GM18511 (cell line): Measurements from ENCODE around the gene CCDC74A.
A peak's percentile ranks its signal among the peaks of the same experiment; 100 is the strongest.
"Not testable (repeated sequence)": the region's sequence is repeated elsewhere in the genome, so short reads cannot be mapped to it uniquely, and the experiment has no call there.

Source experiments
- ATAC-seq: cut with Tn5 transposase; IDR thresholded peaks from one replicate; pipeline ENCODE4 v1.9.1; 2021; ENCODE audit warnings: mild to moderate bottlenecking, moderate library complexity; ENCODE audit not compliant: unreplicated experiment

The CCDC74A gene

DNA sequence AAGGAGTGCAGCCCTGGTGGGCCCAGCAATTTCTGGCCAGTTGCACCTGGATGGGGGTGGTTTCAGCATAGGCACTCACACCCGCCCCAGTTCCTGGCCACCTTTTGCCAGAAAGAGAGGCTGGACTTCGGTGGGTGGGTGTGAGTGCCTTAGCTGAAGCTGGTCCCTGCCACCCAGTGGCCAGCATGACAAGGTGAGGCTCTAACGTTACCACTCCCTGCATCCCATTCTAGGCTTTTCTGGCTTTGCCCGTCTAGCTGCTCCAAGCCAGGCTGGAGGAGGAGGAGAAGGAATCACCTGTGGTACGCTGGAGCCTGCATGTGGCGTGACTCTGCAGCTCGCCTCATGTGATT, 17.1 kb downstream of the CCDC74A start:
- not testable (repeated sequence) for ATAC-seq

DNA sequence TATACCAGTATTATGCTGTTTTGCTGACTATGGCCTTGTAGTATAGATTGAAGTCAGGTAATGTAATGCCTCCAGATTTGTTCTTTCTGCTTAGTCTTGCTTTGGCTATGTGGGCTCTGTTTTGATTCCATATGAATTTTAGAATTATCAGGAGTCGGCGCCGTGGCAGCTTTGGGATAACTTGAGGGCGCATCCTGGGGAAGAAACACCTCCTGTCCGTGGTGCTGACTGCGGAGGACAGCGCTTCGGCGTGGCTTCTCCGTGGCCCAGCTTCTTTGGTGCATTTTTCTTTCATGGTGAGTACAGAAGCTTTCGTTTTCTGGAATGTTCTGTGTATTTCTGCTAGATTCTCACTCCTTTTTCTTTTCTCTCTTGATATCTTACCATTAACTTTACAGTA, 25.2 kb downstream of the CCDC74A start:
- no peak for ATAC-seq

DNA sequence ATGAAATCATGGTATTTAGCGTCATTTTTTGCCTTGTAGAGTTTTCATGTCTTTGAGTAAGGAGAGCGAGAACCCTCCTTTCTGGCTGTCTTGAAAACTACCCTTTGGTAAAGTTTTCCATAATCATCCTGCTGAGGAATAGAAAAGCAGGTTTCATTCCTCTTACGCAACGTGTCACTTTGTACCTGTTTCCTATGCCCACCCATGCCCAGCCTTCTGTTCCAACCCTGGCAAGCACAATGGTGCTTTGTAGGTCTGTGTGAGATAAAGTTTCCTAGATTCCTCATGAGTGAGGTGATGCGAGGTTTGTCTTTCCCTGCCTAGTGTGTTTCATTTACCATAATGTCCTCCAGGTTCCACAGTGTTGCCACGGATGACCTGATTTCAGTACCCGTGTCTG, 29.3 kb downstream of the CCDC74A start:
- ATAC-seq: no peak

DNA sequence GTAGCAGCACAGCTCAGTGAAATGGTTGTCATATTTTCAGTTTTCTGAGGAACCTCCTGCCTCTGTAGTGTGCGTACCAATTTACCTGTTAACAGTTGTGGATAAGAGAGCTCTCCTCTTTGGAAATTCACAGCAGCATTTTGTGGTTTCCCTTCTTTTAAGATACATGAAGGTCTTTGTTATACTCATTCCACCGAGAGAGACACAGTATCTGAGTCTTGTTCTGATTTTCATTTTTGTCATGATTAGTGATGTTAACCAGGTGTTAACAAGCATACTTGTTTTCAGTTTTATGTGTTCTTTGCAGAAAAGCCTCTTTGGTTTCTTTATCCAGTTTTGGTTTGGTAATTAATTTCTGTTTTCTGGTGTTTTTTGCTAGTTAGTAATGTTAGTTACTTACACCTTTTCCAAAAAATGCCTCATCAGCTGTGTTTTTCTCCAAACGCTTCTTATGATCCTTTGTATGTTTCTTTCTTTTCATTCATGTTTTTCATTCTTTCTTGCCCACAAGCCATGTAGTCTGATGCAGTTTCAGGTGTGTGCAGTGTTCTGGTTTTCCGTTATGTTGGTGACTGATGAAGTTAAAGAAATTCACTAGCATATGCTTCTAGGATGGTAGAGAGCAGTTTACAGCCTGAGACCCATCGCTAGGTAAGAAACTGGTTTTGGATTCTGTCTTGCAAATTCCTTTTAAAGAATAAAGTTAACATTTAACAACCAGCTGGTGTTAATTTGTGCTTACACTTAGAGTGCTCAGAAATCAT, 30.1 kb downstream of the CCDC74A start:
- no peak for ATAC-seq

DNA sequence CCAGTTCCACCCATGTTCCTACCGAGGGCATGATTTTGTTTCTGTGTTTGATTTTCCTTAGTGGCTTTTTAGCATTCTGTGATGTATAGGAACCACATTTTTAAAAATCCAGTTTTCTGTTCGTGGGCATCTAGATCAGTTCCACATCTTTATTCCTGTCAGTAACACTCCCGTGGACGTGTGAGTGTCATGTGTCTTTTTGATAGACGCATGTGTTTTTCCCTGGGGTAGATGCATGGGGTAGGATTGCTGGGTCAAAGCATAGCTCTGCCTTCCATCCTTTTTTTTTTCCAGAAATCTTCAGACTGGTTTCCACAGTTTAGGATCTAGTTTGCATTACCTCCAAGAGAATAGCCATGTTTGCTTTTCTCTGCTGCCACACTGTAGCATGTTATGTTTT, 38.7 kb downstream of the CCDC74A start:
- no peak for ATAC-seq

DNA sequence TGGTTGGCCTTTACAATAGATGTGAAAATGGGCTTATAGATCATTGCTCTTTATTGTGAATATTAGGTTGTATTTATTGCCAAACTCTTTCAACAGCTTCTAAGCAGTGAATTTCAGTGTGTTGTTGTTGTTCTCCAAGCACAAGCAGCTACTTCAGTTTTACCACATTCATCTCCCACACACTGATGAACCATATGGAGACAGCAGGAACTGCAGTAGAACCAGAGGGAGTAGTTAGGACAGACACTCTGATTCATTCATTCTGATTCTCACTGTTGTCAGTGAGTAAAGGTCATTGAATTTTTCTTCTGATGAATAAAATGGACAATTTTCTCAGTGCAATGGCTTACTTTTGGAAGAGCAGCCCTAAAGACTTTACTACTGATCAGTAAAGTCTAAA, 40.2 kb downstream of the CCDC74A start:
- ATAC-seq: no peak

DNA sequence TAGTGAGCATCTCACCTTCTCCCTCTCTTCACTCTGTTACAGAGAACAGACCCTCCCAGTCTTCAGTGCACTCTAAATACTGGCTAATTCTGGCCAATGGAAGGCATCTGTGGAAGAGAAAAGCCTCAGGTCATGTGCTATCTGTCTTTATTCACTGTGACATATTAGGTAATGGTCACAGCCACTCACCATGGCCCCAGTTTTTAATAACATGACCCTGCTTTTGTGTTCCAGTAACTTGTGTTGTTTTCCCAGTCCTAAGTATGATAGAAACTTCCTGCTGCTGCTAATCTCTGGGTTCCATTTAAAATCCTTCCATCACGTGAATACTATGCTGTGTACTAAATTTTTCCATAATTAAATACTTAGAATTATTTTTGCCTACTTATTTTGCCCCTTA, 40.7 kb downstream of the CCDC74A start:
- not testable (repeated sequence) for ATAC-seq

DNA sequence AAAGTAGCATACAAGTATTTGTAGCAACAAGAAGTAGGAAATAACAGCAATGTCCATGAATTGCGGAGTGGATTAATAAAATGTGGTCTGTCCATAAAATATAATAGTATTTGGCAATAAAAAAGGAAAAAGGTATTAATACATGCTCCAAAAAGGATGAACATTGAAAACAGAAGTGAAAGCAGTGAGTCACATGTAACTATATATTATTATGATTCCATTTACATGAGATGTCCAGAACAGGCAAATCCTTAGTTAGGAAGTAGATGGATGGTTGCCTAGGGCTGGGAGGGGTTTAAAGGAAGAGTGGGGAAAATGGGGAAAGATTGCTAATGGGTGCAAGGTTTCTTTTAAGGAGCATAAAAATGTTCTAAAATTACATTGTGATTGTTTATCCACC, 44.5 kb downstream of the CCDC74A start:
- ATAC-seq: no peak

DNA sequence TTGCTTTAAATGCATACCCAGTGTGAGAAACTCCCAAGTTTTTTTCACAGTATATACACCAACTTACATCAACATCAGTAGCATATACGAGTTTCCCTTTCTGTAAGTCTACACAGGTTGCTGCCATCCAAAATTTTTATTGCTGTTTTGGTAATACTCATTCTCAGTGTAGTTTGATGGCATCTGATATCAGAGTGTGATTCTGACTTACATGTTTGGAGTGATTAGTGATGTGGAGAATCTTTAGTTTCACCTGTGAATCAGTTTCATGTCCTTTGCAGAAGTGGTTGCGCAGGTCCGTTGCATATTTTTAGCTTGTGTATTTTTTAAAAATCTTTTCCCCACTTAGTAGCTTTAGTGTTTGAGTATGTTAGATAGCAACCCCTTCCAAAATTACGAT, 50.1 kb downstream of the CCDC74A start:
- ATAC-seq: peak; percentile 45

DNA sequence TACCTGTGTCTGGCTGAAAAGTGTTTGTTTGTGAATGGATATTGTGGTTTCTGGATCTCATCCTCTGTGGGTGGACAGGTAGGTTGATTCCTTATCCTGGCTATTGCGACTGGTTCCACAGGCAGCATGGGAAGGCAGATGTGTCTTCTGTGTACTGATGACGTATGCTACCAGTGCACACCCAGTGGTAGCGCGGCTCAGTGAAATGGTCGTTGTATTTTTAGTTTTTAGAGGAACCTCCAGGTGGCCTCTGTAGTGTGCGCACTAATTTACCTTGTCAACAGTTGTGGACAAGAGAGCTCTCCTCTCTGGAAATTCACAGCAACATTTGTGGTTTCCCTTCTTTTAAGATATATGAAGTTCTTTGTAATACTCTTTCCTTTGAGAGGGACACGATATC, 52.5 kb downstream of the CCDC74A start:
- ATAC-seq: no peak
